Fibroblast of skin of scalp (primary cell): ENCODE measurements around the gene COMMD7.
A peak's percentile ranks its signal among the peaks of the same experiment; 100 is the strongest.
"Not testable (repeated sequence)": the region's sequence is repeated elsewhere in the genome, so short reads cannot be mapped to it uniquely, and the experiment has no call there.

Experiments
- DNase-seq: peaks from one replicate; pipeline ENCODE4 v3.0.0-alpha.2; 2013

Gene COMMD7

GRCh38 chr20:32728435-32728834 lies 14.8 kb downstream of the COMMD7 start:
- not testable (repeated sequence) for DNase-seq

- DNase-seq = peak; percentile 51
Observed at GRCh38 chr20:32727683-32728082, 15.6 kb downstream of the COMMD7 start.

DNA sequence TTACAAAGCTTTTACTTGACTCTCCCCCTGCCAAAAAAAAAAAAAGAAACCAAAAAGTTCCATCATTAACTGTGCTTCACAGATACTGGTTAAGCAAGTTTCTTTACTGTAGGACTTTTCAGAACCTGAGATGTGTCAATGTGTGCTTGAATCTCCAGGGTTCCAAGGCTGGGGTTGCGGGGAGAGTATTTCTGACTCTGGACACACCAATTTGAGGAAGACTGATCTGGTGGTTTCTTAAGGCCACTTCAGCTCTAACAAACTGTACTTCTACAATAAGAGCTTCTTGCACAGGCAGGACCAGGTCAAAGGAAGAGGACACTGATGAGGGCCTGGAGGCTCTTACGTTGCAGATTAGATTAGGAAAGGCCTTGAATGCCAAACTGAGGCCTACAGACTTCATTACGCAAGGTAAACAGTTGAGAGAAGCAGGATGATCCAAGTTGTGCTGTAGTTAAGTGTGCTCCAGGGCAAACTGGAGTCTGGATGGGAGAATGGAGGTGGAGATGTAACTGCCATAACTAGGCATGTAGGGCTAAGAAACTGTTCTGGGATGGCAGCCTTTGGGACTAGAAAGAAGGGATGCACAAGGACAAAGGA lies 24.4 kb downstream of the COMMD7 start:
- DNase-seq = no peak

DNA sequence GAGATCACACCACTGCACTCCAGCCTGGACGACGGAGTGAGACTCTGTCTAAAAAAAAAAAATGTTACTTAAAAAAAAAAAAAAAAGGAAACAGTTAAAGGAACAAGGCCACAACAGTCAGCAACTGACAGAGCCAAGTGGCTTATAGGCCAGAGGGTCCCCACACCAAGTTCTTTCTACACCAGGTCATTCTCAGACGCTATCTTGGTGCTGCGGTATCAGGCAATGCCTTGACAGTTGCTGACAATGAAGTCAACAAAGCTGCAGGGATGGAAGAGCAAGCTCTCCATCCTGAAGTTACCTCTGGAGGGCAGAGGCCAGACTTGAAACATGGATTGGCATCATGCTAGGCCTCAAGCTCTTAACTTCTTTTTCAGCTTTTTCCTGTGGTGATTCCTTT lies 31.9 kb downstream of the COMMD7 start:
- no peak for DNase-seq

- peak; percentile 15 for DNase-seq
Observed at GRCh38 chr20:32709632-32710121, 33.6 kb downstream of the COMMD7 start.

DNA sequence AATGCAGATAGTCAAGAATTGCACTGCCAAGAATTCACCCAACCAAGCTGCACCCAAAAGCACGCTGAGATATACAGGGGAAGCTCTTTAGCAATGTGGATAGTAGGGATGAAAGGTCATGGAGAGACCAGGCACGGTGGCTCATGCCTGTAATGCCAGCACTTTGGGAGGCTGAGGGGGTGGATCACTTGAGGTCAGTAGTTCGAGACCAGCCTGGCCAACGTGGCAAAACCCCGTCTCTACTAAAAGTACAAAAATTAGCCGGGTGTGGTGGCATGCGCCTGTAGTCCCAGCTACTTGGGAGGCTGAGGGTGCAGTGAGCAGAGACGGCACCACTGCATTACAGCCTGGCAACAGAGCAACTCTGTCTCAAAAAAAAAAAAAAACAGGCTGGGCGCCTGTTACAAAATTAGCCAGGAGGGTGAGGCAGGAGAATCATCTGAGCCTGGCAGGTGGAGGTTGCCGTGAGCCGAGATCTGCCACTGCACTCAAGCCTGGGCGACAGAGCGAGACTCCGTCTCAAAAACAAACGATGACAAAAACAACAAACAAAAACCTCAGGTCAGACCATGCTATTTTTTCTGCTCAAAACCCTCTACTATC lies 34.1 kb downstream of the COMMD7 start:
- not testable (repeated sequence) for DNase-seq

GRCh38 chr20:32707691-32708581 lies 35.3 kb downstream of the COMMD7 start:
- DNase-seq = peak; percentile 68

DNA sequence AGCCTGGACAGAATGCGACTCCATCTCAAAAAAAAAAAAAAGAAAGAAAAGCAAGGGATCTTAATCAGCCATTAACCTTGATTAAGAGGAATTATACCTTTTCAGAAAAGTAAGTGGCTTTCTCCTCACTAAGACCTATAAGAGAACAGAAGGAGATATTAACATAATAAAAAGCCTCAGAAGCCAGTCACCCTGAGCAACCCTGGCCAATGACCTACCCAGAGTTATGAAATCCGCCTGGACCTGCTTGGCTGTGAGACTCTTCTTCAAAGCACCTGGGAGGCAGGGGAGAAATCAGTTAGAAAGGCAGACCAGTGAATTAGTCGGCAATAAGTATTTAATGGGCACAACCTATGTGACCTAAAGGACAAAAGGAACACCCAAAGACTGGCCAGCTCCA lies 36.8 kb downstream of the COMMD7 start:
- DNase-seq = no peak

GRCh38 chr20:32702706-32703425 lies 40.4 kb downstream of the COMMD7 start:
- DNase-seq = no peak

DNA sequence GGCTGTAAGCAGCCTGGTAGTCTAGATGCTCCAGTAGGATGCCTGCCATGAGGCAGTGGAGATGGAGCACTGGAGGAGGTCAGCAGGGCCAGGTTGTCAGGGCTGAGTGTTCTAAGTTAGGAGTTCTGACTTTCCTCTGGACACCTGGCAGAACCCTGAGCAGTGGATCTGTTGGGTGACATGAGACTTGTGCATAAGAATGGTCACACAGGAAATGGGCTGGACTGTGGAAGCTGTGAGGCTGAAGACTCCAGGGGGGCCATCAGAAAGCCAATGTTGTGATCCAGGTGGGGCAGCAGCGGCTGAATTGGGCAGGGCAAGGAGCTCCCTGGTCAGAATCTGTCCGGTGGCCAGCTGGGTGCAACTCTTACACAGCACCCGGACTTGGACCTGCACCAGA lies 45.7 kb downstream of the COMMD7 start:
- no peak for DNase-seq

- no peak for DNase-seq
Observed at GRCh38 chr20:32695089-32695488, 48.2 kb downstream of the COMMD7 start.

DNA sequence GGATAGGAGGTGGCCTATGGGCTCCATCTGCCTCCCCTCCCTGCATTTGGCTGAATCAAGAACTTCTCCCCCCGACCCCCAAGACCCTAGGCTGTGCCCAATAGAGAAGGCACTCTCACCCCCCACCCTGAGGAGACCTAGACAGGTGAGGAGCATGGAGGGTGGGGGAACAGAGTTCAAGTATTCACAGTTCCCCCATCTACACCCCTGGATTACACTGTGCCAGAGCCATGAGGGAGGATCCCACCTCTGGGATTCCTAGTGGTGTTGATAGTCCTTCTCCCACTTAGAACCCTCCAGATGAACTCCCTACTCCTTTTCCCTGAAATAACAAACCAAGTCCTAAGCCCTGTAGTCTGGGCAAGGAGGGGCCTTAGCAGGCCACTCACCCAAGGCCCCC lies 54.3 kb downstream of the COMMD7 start:
- DNase-seq = not testable (repeated sequence)

DNA sequence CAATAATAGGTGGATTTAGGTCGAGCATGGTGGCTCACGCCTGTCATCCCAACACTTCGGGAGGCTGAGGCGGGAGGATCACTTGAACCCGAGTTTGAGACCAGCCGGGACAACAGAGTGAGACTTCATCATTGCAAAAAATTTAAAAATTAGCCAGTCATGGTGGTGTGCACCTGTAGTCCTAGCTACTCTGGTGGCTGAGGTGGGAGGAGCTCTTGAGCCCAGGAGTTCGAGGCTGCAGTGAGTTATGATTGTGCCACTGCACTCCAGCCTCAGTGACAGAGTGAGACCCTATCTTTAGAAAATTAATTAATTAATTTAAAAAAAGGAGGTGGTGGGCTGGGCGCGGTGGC lies 56.1 kb downstream of the COMMD7 start:
- DNase-seq = no peak

GRCh38 chr20:32686530-32687179 lies 56.6 kb downstream of the COMMD7 start:
- DNase-seq = no peak

- peak; percentile 92 for DNase-seq
Observed at GRCh38 chr20:32685541-32686529, 57.4 kb downstream of the COMMD7 start.

GRCh38 chr20:32682508-32682987 lies 60.7 kb downstream of the COMMD7 start:
- DNase-seq = no peak

DNA sequence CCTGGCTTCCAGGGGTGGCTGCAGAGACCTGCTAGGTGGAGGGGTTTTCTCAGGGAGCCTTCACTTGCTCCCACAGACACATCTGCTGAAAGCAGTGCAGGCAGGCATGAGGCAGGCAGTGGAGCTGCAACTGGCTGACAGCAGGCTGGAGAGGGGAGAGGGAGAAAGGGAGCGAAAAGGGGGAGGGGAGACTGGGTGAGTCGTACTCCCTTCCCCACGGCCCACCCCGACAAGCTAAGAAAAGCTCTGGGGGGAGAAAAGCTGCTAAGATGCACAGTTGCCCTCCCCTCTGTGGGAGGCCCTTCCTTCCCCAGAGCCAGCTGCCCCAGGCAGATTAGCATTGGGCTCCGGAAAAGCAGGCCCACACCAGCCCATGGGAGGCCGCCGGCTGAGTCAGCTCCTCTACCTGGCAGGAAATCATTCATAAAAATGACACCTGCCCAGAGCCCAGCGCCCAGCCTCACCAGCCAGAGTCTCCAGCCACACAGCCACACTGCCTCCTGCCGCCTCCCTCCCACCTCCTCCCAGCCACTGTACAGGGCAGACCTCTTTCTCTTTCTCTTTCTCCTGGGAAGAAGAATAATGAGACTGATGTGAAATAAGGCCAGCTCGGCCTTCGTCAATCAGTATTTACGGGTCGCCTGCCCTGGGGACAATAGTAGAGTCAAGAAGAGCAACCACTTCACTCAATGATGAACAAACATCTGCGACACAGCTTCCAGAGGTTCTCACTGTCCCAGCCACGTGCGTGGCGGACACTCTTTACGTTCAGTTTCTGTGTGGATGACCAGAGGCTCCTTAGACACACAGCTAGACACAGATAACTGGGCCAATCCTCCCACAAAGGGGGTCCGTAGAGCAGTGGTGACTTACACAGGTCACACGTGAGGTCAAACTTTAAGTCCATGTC lies 61.8 kb downstream of the COMMD7 start:
- DNase-seq = peak; percentile 24

GRCh38 chr20:32680544-32681174 lies 62.6 kb downstream of the COMMD7 start:
- no peak for DNase-seq

DNA sequence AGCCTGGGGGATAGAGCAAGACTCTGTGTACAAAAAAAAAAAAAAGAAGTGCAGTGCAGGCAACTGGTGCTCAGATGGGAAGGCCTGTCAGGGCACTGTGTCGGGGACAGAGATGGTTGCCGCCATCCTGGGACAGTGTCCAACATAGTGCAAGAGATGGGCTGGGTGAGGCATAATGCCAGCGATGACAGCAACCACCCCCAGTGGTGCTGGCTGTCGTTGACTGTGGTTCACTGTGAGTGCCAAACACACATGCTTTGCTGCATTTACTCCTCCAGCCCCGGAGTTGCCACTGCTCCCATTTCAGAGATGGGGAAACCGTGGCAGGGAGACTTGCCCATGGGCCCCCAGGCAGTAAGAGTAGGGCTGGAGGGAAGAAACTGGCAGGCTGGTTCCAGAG lies 64.3 kb downstream of the COMMD7 start:
- peak; percentile 78 for DNase-seq
